ENCODE measurements around the gene MRPL1.
"Not testable (repeated sequence)": the region's sequence is repeated elsewhere in the genome, so short reads cannot be mapped to it uniquely, and the experiment has no call there.

The MRPL1 gene

DNA sequence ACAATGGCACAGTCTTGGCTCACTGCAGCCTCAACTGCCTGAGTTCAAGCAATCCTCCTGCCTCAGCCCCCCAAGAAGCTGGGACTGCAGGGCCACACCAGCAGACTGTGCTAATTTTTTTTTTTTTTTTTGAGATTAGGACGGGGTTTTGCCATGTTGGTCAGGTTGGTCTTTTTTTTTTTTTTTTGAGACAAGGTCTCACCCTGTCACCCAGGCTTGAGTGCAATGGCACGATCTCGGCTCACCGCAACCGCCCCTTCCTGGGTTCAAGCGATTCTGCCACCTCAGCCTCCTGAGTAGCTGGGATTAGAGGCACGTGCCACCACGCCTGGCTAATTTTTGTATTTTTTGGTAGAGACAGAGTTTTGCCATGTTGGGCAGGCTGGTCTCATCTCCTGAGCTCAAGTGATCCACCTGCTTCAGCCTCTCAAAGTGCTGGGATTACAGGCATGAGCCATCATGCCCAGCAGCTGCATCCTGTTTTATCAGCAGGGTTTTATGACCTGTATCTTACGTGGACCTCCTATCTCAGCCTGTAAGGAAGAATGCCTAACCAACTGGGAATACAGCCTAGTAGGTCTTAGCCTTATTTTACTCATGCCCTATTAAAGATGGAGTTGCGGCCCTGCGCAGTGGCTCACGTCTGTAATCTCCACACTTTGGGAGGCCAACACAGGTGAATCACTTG is 13.2 kb upstream of the MRPL1 start:
- DNase-seq (ENCODE audit: low read depth) = no peak

GRCh38 chr4:77852892-77853495 is 9.6 kb upstream of the MRPL1 start:
- peak; percentile 47 for DNase-seq (ENCODE audit: low read depth)

DNA sequence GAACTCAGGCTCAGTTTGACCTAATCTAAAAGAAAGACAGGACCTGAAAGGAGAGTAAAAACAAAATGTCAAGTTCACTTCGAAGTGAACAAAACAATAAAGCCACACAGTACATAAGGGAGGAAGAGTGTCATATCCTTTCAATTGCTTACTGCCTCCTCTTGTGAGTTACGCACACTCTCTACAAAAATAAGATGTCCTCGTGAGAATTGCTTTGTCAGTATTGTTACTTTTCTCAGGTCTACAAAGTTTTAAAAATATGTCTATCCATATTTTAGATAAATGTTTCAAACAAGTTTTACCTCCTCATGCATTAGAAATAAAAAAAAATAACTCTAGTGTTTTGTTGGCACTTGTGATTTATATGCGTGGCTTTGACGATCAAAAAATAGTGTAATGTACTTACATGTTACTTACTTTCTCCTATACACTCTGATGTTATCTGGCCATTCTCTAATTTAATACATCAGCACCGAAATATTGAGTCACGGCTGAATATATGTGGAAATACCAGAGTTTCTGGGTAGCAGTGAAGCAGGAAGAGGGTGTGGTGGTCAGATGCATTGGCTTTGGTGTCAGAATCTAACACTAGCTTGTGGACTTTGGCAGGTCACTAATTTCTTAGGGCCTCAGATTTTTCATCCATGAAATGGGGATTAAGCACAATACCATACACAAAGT is 8.1 kb upstream of the MRPL1 start:
- no peak for DNase-seq (ENCODE audit: low read depth)

DNA sequence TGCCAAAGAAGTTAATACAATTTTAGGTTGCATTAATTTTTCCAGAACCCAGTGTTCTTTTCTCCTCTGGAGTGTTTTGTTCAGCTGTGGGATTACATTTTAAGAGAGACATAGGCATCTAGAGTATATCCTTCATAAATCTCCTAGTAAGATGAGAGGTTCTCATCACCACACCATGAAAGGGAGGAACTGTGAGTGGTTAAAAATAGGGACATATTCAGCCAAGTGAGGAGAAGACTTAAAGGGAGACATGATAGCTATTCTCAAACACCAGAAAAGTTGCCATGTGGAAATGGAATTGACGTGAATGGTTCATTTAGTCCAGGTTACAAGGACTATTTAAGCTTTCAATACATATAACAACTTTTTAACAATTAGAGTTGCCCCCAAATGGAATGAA is 6.5 kb upstream of the MRPL1 start:
- DNase-seq (ENCODE audit: low read depth) = no peak

- DNase-seq (ENCODE audit: low read depth) = no peak
These were observed 3.4 kb upstream of the MRPL1 start for GRCh38 chr4:77859256-77859655.

DNA sequence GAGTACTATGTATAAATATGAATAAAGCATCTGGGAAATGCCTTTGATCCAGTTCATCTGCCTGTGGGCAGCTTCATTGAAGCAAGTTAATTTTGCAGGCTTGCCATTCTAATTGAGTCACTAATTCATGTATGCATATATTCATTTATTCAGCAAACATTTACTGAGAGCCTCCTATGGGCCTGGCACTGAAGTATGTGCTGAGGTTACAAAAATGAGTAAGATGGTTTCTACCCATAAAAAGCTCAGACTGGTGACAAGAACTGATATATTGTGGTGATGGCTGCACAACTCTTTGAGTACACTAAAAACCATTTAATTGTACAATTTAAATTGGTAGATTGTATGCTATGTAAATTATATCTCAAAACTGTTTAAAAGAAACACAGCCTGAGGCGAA is 1.1 kb upstream of the MRPL1 start:
- DNase-seq (ENCODE audit: low read depth) = no peak

- not testable (repeated sequence) for DNase-seq (ENCODE audit: low read depth)
These were observed 711 bp downstream of the MRPL1 start for GRCh38 chr4:77863341-77863740.

DNA sequence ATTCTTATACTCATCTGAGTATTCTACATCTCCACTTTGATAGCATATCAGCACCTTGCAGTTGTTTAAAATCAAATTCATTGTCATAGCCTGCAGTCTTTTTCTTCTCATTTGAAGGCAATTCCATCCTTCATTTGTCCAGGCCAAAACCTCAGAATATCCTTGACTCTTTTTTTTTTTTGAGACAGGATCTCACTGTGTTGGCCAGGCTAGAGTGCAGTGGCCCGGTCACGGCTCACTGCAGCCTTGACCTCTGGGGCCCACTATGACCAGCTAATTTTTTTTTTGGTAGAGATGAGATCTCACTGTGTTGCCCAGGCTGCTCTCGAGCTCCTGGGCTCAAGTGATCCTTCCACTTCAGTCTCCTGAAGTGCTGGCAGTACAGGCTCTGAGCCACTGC is 2.6 kb downstream of the MRPL1 start:
- no peak for DNase-seq (ENCODE audit: low read depth)

- DNase-seq (ENCODE audit: low read depth) = no peak
These were observed 10.3 kb downstream of the MRPL1 start for GRCh38 chr4:77872723-77873445.

- no peak for DNase-seq (ENCODE audit: low read depth)
These were observed 14.5 kb downstream of the MRPL1 start for GRCh38 chr4:77877167-77877566.

DNA sequence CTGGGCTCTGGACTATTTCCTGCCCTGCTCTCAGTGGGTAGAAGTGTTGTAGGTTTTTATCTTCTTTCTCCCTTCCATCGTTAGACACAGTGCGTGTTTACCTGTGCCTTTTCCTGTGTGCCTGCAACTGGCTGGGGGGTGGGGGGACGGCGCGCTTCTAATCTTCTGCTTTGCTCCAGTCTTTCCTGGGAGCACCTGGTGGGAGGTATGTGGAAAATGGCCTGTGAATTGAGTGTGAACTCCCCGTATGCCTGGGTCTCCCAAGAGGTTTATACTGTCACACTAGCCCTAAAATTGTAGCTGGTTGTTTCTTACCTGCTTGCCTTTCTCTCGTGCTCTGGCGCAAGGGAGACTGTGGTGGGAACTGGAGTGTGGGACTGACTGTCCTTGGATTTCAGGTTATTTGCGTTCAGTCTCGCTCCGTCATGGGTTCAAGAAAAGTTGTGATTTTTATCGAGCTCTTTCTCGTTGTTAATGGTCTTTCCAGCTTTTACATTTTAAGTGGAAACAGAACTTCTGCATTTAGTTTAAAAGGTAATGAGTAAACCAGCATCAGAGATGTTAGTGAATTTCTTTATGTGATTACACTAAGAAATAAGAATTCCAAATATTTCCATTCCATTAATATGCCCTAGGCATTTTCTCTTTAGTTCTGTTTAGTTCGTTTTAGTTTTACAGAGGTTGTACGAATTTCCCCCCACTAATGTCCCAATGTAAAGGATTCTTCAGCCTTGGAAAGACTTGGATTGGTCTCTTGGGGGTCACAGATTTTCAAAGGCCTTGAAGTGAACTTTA is 15.3 kb downstream of the MRPL1 start:
- no peak for DNase-seq (ENCODE audit: low read depth)

DNA sequence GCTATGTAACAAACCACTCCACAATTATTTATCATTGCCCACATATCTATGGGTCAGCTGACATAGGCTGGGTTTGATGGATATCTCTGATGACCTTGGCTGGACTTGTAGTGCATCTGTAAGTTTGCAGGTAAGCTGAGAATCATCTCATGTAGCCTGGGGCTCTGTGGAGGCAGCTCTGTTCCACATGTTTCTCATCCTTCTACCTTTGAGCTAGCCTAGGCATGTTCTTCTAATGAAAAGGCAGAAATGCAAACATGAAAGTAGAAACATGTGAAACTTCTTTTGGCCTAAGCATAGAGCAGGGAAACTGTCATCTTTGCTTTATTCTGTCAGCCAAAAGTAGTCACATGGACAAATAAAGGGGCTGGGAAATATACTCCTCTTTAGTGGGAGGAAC is 18.2 kb downstream of the MRPL1 start:
- DNase-seq (ENCODE audit: low read depth) = no peak

DNA sequence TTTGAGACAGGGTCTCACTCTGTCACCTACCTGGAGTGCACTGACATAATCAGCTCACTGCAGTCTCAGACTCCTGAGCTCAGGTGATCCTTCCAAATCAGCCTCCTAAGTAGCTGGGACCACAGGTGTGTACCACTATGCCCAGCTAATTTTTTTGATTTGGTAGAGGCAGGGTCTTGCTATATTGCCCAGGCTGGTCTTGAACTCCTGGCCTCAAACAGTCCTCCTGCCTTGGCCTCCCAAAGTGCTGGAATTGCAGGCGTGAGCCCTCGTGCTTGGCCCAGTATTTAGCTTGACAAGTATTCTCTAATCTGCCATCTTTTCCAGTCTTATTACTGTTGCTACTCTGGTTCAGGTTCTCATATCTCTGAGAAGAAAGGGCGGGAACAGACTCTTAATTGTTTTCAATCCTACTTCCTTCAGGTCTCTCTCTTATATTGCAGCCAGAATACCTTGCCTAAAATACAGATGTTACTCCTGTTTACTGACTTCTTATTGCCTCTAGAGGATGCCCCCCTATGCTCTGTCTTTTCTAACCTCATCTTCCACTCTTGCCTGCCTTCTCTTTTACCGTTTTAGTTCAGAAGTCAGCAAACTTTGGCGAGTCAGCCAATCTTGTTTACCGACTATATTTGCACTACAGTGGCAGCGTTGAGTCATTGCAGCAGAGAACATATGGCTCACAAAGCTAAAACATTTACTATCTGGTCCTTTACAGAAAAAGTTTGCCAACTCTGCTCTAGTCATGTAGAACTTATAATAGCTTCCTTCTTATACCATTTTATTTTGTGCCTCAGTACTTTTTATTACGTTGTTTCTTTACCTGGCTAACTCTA is 19.0 kb downstream of the MRPL1 start:
- DNase-seq (ENCODE audit: low read depth) = no peak

- DNase-seq (ENCODE audit: low read depth) = no peak
These were observed 30.8 kb downstream of the MRPL1 start for GRCh38 chr4:77893451-77893850.

- DNase-seq (ENCODE audit: low read depth) = no peak
These were observed 37.0 kb downstream of the MRPL1 start for GRCh38 chr4:77899607-77900006.

- no peak for DNase-seq (ENCODE audit: low read depth)
These were observed 40.6 kb downstream of the MRPL1 start for GRCh38 chr4:77903186-77903585.

DNA sequence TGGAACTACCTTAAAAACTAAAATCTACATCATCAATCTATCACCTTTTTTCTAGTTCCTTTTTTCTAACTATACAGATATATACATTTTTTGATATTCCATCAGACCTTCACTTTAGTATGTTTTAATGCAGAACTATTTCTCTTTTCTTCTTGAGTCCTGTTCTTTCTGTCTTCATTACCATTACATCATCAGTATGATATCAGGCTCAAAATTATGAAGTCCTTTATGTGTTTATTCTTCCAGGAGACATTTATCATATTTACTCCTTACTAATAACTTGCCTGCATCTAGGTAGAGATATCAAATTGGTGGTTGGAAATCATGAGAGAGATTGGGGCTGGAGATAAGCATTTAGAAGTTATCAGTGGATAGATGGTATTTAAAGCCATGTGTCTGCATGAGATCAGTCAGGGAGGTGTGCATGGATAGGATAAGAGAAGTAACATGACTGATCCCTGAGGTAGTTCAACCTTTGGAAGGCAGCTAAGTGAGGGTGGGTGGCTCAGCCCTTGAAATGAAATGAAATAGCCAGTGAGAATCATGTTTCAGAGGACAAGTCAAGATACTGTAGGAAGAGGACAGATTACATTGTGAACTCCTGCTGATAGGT is 43.1 kb downstream of the MRPL1 start:
- DNase-seq (ENCODE audit: low read depth) = no peak

DNA sequence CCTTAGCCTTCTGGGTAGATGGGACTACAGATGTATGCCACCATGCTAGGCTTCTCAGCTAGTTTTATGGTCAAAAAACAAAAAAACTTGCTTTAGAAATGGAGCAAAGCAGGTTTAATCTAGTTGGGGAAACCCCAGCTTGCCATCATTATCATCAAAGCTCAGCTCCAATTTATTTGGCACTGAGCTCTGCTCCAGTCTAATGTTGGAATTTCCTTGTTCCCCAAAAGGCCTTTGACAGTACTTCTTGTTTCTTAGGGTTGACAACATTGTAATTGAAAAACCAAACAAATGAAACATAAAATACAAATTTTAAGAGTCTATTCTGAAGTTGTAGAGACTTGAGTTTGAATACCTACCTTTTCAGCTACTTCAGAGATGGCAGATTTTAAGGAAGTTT is 48.0 kb downstream of the MRPL1 start:
- DNase-seq (ENCODE audit: low read depth) = no peak

DNA sequence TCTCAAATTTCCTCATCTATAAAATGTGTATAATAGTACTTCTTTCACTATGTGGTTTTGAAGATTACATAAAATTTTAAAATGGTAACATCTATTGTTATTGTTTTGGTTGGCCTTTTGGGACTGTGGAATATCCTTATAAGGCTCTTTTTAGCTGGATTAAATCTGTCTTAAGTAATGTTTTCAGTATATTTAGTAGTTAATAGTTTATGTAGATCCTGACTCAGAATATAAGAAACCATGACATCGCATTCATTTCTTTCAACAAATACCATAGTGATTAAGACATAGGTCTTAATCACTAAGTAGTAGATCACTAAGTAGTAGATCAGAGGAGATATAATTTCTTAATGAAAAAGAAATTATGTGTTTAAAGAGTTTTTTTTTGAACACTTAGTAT is 48.5 kb downstream of the MRPL1 start:
- DNase-seq (ENCODE audit: low read depth) = no peak

GRCh38 chr4:77911842-77912450 is 49.3 kb downstream of the MRPL1 start:
- no peak for DNase-seq (ENCODE audit: low read depth)

Measured in activated T-helper 1 cell treated with Interleukin-2 at 50 U/mL for 16 hours (primary cell).